HG02870 (cell line): ENCODE measurements around the gene SSBP2.
"Not testable (repeated sequence)": the region's sequence is repeated elsewhere in the genome, so short reads cannot be mapped to it uniquely, and the experiment has no call there.

Experiments used
- ATAC-seq: cut with Tn5 transposase; IDR thresholded peaks from one replicate; pipeline ENCODE4 v1.9.1; 2021; ENCODE audit warnings: mild to moderate bottlenecking, moderate library complexity; ENCODE audit not compliant: unreplicated experiment

Gene SSBP2

GRCh38 chr5:81675420-81675819, 75.5 kb downstream of the SSBP2 start:
- ATAC-seq, result no peak

- no peak for ATAC-seq
Observed at GRCh38 chr5:81665795-81666194, 85.1 kb downstream of the SSBP2 start.

GRCh38 chr5:81660624-81661023, 90.3 kb downstream of the SSBP2 start:
- not testable (repeated sequence) for ATAC-seq

GRCh38 chr5:81657386-81657785, 93.5 kb downstream of the SSBP2 start:
- ATAC-seq, result no peak

- no peak for ATAC-seq
Observed at GRCh38 chr5:81656783-81657182, 94.1 kb downstream of the SSBP2 start.

- no peak for ATAC-seq
Observed at GRCh38 chr5:81650987-81651386, 99.9 kb downstream of the SSBP2 start.

- ATAC-seq, result no peak
Observed at GRCh38 chr5:81646469-81646995, 104.4 kb downstream of the SSBP2 start.

- no peak for ATAC-seq
Observed at GRCh38 chr5:81642210-81642609, 108.7 kb downstream of the SSBP2 start.

GRCh38 chr5:81639556-81639955, 111.3 kb downstream of the SSBP2 start:
- no peak for ATAC-seq

- no peak for ATAC-seq
Observed at GRCh38 chr5:81638471-81638870, 112.4 kb downstream of the SSBP2 start.

GRCh38 chr5:81633891-81634290, 117.0 kb downstream of the SSBP2 start:
- no peak for ATAC-seq

- no peak for ATAC-seq
Observed at GRCh38 chr5:81633471-81633870, 117.4 kb downstream of the SSBP2 start.

GRCh38 chr5:81632679-81633078, 118.2 kb downstream of the SSBP2 start:
- no peak for ATAC-seq

- no peak for ATAC-seq
Observed at GRCh38 chr5:81631621-81632020, 119.3 kb downstream of the SSBP2 start.

- peak; percentile 84 for ATAC-seq
Observed at GRCh38 chr5:81631124-81631523, 119.8 kb downstream of the SSBP2 start.

GRCh38 chr5:81630684-81631083, 120.2 kb downstream of the SSBP2 start:
- ATAC-seq, result no peak

- no peak for ATAC-seq
Observed at GRCh38 chr5:81629986-81630385, 120.9 kb downstream of the SSBP2 start.

GRCh38 chr5:81628061-81628460, 122.8 kb downstream of the SSBP2 start:
- ATAC-seq, result not testable (repeated sequence)

GRCh38 chr5:81626524-81626923, 124.4 kb downstream of the SSBP2 start:
- ATAC-seq, result no peak

- ATAC-seq, result no peak
Observed at GRCh38 chr5:81609810-81610375, 141.0 kb downstream of the SSBP2 start.

- ATAC-seq, result no peak
Observed at GRCh38 chr5:81608976-81609375, 141.9 kb downstream of the SSBP2 start.

GRCh38 chr5:81607693-81608092, 143.2 kb downstream of the SSBP2 start:
- no peak for ATAC-seq

- no peak for ATAC-seq
Observed at GRCh38 chr5:81606150-81606549, 144.7 kb downstream of the SSBP2 start.
